DMS53 treated with DMSO at 0.1 percent for 48 hours (cell line): Measurements from ENCODE around the gene FGFBP2.
A peak's percentile ranks its signal among the peaks of the same experiment; 100 is the strongest.

Source experiments
- DNase-seq: peaks from one replicate; lab custom pipeline; 2025; ENCODE audit not compliant: unreplicated experiment; lab: John Stamatoyannopoulos, UW

Gene FGFBP2, protein sequence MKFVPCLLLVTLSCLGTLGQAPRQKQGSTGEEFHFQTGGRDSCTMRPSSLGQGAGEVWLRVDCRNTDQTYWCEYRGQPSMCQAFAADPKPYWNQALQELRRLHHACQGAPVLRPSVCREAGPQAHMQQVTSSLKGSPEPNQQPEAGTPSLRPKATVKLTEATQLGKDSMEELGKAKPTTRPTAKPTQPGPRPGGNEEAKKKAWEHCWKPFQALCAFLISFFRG

DNA sequence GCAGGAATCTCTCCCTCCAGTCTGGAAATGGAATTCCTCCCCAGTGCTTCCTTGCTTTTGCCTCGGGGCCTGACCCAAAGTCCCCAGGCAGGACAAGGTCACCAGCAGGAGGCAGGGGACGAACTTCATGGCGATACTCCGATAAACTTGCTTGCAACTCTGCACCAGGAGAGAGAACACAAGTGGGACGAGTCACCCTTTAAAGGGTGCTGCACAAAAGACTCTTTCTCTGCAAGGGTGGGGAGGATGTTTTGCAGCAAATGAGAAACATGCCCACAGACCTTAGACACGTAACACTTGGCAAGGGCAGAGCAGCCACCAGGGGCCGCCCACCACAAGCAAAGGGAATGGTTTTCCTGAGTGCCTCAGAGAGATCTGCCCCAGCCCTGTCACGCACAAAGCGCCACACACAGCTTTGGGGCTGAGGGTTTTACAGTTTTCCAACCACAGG lies at the start of gene FGFBP2:
Gene FGFBP2, minus strand, starts transcription at position 175 of the 451 bp plus-strand sequence. Its CDS starts 46 bp downstream, at position 129.
- peak; percentile 30 for DNase-seq

DNA sequence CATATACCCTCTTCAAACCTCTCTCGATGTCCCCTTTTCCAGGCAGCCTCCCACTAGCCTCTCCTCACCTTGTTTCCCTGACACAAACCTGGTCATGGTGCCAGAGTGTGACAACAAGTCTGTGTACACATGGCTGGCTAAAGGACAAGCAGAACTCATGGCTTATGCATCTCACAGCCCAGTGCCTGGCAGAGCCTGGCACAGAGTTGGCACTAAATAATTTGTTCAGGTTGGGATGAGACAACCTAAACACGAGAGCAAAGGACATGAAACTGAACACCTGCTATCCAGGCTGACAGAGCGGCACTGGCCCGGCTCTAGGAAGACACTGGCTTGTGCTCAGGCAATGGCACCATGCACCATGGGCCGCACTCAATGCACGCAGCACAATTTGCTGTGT lies 48.2 kb upstream of the FGFBP2 start:
- no peak for DNase-seq

DNA sequence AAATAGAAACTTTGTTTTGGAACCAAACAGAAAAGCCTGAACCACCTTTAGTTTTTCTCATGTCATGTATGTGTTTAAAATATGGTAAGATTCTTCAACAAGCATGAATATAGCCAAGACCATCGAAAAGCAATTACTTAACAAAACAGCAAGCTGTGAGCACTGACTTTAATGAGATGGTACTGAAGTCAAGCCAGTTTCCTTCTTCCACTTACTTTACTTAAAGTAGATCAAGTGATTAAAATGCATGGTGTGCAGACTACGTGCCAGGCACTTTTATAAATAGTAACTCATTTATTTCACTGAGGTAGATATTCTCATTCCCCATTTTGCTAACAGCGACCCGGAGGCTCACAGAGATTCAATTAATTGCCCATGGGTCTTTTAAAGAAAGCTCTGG lies 46.2 kb upstream of the FGFBP2 start:
- DNase-seq: no peak

DNA sequence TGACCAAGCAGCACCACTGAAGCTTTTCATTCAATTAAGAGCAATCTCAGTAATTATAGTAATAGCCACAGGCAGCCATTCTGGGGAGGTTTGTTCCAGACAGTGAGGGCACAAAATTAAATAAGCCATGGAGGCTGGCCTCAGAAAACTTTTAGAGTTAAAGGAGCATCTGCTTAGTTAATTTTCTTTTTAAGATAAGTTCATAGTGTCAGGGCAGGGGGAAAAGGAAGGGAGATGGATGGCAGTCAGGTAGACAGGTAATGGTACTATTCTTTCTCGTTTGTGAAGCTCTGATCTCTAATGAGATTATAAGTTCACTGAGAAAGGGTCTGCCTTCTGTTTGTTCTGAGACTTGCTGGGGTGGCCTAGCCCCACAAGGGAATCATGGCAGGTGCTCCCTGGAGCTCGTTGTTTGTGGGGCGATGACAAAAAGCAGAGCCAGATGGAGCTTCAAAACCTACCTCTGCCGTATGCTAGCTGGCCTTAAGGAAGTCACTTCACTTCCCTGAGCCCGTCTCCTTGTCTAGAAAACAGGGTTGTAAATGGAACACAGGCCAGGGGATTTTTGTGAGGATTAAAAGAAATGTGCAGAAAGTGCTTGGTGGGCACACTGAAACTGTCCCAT lies 44.6 kb upstream of the FGFBP2 start:
- no peak for DNase-seq

DNA sequence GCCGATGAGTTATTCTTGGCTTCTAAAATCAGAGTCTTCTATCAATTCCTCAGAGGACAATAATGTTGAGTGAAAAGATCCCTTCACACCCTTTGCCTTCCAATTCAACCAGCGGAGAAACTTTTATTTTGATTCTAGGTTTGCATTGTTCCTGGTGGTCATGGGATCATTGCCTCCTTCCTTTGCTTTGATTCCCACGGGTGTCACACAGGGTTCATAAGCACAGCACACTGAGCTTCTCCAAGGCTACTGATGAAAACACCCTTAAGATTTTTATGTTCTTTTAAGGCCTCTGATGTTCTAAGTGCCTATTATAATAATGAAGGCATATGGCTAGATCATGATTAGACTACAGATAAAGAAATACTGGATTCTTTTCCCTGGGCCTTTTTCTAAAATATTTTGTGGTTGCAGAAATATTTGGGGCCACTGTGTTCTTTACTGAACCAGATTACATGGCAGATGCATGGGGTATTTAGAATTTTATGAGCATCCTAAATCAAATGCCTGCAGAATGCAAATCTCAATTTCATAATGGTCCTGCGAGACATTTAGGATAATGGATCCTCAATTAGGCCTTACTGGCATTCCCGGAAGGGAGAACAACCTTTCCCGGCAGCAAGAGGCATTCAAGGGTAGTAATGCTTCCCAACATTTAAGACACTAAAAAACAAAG lies 43.9 kb upstream of the FGFBP2 start:
- no peak for DNase-seq

DNA sequence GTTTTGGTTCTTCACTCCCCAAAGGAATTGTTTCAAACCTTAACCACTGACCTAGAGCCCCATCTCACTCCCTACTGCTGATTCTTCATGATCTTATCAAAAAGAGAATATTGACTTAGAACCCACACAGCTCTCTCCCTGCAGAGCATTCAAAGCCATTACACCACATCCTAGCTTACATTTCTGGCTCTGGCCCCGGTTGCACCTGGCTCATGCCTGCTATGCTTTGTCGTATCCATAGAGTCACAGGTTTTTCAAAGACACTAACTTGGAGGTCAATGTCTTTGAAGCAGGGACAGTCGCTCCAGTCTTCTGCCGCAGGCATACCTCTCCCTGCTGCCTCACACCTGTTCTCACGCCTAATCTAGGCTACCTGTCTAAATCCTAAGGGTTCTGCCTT lies 42.7 kb upstream of the FGFBP2 start:
- DNase-seq: no peak

DNA sequence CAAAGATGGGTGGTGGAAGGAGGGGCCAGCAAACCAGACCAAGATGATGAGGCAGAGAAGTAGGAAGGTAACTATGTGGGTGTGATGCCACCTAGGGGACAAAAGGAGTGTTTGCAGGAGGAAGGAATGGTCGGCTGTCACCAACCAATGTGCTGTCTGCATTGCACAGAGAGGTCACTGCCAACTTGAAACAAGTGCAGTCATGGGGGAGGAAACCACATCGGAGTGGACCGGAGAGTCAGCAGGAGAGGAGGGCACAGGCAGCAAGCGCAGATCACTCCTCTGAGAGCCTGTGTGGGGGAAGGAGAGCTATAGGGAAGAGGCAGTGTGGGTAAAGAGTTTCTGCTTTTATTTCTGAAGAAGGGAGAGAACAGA lies 38.5 kb upstream of the FGFBP2 start:
- peak; percentile 73 for DNase-seq

DNA sequence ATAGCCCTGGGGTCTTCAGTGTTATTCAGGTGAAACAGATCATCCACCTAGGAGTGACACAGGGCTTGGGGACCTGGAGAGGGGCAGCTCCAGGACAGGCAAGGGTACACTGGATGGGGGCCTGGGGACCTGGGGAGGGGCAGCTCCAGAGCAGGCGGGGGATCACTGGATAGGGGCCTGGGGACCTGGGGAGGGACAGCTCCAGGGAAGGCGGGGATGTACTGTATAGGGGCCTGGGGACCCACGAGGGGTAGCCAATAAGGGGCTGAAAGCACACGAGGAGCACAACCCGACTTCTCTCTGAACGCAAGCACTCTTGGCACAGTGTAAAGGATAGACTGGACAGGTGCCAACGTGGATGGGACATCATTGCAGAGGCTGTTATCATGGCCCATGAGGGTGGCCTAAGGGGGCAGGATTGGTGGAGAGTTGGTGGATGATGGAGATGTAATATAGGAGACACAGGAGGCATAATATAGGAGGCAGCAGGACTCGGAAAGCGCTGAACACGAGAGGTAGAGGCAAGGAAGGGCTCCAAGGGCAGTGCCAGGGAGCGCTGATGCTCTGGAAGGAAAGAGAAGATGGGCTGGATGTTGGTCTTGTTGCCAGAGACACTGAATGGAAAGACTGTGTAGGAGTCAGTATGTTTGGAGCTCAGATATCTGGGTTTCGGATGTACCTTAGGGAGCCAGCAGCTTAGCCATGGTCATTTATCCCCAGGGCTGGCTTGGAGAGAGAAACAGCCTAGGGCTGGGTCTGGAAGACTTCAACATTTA lies 37.9 kb upstream of the FGFBP2 start:
- DNase-seq: no peak

DNA sequence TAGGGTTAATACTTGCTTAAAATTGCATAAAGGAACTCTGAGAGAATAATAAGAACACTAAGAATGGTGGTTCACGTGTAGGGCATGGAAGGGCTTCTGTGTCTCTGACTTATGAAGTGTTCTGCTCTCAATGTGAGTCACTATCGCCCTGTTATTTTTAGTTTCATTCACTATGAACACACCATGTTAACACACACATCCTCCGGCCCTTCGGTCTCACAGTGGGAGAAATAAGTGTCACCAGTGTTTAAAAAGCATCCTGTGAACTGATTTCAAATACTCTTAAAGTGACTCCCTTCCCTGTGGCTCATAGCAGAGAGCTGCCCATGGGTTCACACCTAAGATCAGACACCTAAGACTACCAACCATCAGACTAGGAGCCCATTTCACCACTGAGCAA lies 33.8 kb upstream of the FGFBP2 start:
- DNase-seq: no peak

DNA sequence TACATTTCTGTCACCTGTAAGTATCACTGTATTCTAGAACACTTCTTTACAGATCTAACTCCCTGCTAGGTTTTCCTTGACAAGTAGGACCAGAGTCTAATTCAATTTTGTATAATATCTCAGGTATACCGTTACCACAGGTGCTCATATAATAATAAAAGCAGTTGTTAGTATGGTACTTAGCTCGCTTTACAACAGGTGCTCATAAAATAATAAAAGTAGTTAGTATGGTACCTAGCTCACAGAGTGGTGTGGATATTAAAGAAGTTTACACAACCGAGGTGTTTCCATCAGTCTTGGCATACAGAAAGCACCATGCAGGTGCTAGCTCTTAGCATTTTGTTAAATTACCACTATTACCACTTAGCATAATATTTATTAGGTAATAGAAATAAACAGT lies 32.9 kb upstream of the FGFBP2 start:
- no peak for DNase-seq

DNA sequence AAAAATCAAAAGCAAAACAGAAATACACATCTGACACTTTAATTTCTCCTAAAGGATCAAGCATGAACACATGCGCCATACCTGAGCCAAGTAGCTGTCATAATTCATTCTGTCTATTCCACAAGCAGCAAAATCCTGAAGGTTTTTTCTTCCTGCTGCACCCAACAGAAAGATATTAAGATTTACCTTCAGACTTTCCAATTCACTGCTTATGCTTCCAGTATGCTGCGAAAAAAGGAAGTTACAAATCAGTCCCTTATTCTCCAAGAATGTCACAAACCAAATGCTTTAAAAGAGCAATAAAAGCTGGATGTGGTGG lies 29.2 kb upstream of the FGFBP2 start:
- no peak for DNase-seq

DNA sequence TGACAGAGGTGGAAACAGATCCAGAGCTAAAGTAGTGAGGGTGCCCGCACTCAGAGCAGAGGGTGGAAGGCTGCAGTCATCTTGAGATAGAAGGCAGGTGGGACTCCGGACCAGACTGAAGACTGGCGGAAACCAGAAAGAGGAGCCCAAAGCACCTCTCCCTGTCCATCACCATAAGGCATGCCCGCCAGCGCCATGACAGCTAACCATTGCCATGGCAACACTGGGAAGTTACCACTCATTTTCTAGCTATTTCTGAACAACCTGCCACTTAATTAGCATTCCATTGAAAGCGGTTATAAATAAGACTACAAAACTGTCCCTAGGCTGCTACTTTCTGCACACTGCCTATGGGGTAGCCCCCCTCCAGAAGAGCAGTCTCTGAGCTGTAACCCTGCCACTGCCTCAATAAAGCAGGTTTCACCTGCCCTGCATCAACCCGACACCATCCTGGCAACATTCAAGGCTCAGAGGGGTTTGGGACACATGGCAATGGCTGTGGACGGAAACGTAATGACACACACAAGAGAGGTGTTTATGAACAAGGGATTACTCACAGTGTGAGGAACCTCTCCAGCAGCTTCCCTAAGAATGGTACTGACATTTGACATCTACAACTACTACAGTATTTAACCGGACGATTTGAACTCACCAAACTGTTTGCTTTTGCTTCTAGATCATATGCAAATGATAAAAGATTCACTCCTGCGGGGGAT lies 27.8 kb upstream of the FGFBP2 start:
- DNase-seq: no peak

DNA sequence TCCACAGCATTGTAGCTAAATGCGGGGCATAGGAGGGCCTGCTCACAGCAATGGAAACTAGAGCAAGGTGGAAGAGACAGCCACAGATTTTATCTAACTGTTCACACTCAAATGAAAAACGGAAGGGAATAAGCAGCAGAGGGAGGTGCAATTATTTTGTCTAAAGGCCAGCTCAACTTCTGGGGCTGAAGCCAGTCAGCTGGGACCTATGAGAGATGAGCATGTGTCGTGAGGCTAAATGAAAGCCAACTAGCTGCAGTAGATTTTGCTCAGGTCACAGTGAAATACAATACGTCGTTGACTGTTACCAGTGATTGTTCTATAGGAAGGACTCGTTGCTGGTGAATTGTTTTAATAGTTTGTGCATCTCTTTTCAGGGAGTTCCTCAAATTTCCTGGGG lies 26.4 kb upstream of the FGFBP2 start:
- no peak for DNase-seq

DNA sequence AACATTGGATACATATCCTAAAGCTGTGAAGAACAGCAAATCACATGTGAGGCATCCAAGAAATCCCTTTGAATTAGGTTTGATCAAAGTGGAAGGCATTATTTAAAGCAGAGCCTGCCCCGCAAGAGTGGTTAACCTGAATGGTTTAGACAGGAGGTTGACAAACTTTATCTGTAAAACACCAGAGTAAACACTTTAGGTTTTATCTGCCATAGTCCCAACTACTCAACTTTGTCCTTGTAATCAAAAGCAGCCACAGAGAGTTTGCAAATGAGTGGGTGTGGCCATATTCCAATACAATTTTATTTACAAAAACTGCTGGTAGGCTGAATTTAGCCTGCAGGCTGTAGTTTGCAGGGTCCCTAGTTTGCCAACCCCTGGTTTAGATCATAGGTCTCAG lies 25.2 kb upstream of the FGFBP2 start:
- DNase-seq: no peak

DNA sequence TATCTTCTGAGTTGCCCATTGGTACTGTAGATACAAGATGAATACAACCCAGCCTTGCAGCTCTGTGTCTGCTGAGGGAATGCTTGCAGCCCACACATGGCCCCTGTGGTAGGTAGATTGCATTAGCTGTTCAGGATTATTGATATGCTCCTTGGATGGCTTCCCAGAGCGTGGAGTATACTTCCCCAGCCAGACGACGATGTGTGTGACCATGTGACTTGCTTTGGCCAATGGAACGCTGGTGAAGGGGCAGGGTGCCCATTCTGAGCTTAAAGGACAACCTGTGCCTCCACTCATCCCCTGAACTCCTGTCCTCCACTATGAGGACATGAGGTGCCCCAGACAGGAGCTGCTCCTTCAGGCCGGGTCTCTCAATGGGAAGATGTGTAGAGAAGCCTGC lies 23.9 kb upstream of the FGFBP2 start:
- DNase-seq: no peak

DNA sequence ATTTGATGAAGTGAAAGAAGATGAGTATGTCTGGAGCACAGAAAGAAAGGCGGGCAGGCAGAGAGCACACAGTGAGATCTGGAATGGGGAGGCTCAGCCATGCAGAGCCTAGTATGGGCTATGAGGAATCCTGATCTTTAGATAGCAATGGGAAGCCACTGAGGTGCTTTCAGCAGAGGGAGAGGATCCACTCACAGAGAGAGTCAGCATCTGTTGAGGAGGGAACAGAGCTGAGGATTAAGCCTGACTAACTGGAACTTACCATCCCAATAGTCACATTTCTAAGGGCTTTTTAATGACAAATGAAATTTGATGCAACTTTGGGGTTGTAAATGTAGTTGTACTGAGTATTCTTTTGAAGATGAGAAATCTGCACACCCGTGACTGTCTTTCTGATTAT lies 20.6 kb upstream of the FGFBP2 start:
- DNase-seq: no peak

DNA sequence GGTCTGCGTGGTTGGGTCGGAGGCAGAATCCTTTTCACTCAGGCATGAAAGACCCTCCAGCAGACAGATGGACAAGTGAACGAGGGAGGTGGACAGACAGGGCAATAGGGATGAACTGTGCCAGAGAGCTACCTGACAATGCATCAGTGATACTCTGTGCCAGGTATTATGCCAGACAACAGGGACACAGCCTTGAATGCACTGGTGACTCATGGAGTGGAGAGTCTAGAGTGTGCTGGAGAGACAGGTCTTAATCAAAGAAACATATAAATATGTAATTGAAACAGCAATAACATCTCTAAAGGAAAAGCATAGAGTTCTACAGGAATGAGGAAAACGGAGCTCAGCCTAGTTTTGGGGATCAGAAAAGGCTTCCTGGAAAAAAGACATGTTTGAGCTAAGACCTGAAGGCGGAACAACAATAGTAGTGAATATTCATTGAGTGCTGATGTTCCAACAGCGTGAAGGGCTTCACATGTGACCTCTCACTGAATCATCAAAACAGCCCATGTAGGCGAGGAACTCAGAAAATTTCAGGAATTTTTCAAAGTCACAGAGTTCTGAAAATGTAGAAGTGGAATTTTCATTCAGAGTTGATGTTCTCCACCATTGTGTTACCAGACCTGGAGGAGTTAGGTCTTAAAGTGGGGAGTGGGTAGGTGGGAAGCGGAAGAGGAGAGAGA lies 20.0 kb upstream of the FGFBP2 start:
- no peak for DNase-seq

DNA sequence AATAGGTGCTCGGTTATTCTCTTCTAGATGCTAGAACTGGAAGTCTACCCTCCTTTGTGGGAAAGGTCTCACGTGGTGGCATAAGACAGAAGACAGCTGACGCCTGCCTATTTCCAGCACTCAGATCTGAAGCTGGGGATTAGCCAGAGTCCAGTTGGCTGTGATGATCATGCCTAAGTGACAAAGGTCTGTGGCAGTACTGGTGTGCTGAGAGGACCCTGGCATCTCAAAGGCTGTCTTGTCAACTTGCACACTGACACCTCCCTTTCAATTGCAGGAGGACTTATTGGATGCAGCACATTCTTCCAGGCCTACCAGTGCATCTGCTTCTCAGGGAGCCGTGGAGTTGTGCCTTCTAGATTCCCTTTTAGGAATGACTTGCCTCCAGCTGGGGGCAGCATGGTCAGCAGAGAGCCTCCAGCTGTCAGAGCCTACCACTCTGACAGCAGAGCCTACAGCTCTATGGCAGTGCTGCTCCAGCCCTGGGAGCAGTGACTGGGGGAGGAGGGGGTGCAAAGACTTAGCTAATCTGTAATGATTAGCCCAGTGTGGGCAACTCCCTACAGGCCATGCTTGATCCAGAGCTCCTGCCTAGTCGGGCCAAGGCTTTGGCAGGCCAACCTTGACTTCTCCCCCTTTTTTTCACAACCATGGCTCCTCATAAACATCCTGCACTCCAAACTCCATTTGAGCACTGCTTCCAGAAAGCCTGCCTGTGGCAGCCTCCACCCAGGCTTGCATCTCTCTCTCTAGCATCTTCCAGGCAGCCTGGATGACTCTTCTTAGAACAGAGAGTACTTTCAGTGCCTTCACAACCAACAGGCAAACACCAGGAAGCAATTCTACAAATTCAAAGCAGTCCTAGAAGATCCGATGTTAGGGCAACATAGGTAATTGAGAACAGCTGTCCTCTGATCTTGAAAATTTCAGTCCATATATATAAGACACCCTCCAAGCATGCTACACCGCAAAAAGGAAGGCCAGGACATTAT lies 13.8 kb upstream of the FGFBP2 start:
- no peak for DNase-seq

DNA sequence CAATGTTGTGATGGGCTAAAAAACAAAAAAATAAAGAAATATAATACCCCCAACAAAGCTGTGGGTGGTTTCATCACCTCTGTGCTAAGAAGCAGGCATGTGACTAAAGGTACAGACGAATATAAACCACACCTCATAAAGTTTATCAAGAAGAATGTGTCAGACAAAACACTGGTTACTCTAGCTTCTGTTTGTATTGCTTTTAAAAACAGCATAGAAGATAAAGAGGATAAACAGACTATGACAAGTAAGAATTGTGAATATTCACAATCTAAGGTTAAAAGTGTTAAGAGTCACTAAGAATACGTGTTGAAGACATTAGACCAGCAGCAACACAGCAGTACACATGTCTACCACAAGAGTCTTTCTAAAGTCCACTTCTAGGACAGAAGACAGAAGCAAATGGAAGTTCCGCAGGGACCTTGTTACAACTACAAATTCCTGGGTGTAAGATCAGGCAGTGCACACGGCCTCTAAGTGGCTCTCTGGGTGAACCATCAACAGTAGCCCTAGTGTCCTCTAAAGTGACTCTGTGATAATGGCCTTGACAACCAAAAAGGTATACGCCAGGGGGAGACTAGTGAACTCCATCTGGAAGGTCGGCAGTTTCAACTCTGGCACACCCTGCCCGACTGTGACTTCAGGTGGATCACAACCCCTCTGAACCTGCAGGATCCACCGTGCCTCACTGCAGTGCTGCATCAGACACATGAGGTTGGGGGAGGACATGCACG lies 8.3 kb upstream of the FGFBP2 start:
- DNase-seq: no peak
